Measurements from ENCODE around the gene RHOV. TPM values are rescaled to one million over a fixed set of nuclear protein-coding genes. Genes with fewer than 3 reads are reported as not detected.

The RHOV gene
- total and polyA plus RNA-seq, 10 of the 15 experiments (the other 5 are each of a cell fraction or from before 2014, with no cell fraction given): 0.24 to 39.3 (median 9.3) TPM

- no peak for TF ChIP-seq NKRF (conservative IDR thresholded peaks at IDR 0.05)
- TF ChIP-seq NR2C1 (IDR thresholded peaks at IDR 0.05): no peak
- TF ChIP-seq POLR2A (IDR thresholded peaks at IDR 0.05; ENCODE audit: low read depth, low read length): no peak
- TF ChIP-seq IKZF1 (conservative IDR thresholded peaks at IDR 0.05): peak; percentile 24; the same call in 1 of the 2 replicates
- TF ChIP-seq RBBP5 (conservative IDR thresholded peaks at IDR 0.05): no peak
- TF ChIP-seq CEBPZ (IDR thresholded peaks at IDR 0.05; ENCODE audit: low read depth, low read length): no peak
- TF ChIP-seq CHD1 (IDR thresholded peaks at IDR 0.05; ENCODE audit: low read depth, low read length): no peak
- TF ChIP-seq E2F8 (IDR thresholded peaks at IDR 0.05; ENCODE audit: low read depth, partially characterized antibody): no peak
- TF ChIP-seq STAT1 (conservative IDR thresholded peaks at IDR 0.05): no peak
- no peak for TF ChIP-seq CBX3 (IDR thresholded peaks at IDR 0.05; ENCODE audit: borderline replicate concordance, low read depth)
- no peak for TF ChIP-seq MLLT1 (IDR thresholded peaks at IDR 0.05)
- TF ChIP-seq ZBTB33 (IDR thresholded peaks at IDR 0.05): no peak
- no peak for TF ChIP-seq ZNF384 (IDR thresholded peaks at IDR 0.05; ENCODE audit: borderline replicate concordance, low read depth, low read length)
Observed at GRCh38 chr15:40857601-40858341, 16.3 kb downstream of the RHOV start (continued).
